NK-92 treated with Interleukin-12 subunit alpha and Interleukin-12 subunit beta, amount 100 ng/mL, for 24 hours (cell line): ENCODE results near the gene APPL1.

Experiments
- DNase-seq: peaks from one replicate; lab custom pipeline; 2025; lab: John Stamatoyannopoulos, UW

Gene APPL1

GRCh38 chr3:57227204-57227929 is at the start of gene APPL1:
APPL1 (plus strand) TSS chr3:57227729; CDS start chr3:57227884, 155 bp downstream.
- peak; percentile 81 for DNase-seq

GRCh38 chr3:57179580-57180410 is 47.7 kb upstream of the APPL1 start:
- no peak for DNase-seq

GRCh38 chr3:57184526-57184925 is 43.0 kb upstream of the APPL1 start:
- DNase-seq: no peak

GRCh38 chr3:57192028-57192427 is 35.5 kb upstream of the APPL1 start:
- no peak for DNase-seq

GRCh38 chr3:57194641-57195040 is 32.9 kb upstream of the APPL1 start:
- DNase-seq: no peak

GRCh38 chr3:57199895-57200297 is 27.6 kb upstream of the APPL1 start, which contains the start of gene HESX1:
HESX1 (minus strand) TSS chr3:57199978; CDS start chr3:57199918, 60 bp downstream.
- DNase-seq: no peak

GRCh38 chr3:57206423-57206822 is 21.1 kb upstream of the APPL1 start:
- DNase-seq: no peak

GRCh38 chr3:57221883-57222282 is 5.6 kb upstream of the APPL1 start:
- no peak for DNase-seq

- DNase-seq: no peak
Observed at GRCh38 chr3:57224856-57225255, 2.7 kb upstream of the APPL1 start.

GRCh38 chr3:57226176-57226575 is 1.4 kb upstream of the APPL1 start:
- no peak for DNase-seq

GRCh38 chr3:57227930-57228751 is 612 bp downstream of the APPL1 start:
- peak; percentile 45 for DNase-seq

- DNase-seq: no peak
Observed at GRCh38 chr3:57230006-57230405, 2.5 kb downstream of the APPL1 start.

- no peak for DNase-seq
Observed at GRCh38 chr3:57233799-57234198, 6.3 kb downstream of the APPL1 start.

- DNase-seq: no peak
Observed at GRCh38 chr3:57234613-57235575, 7.4 kb downstream of the APPL1 start.

- no peak for DNase-seq
Observed at GRCh38 chr3:57244946-57245345, 17.4 kb downstream of the APPL1 start.

GRCh38 chr3:57252404-57252803 is 24.9 kb downstream of the APPL1 start:
- DNase-seq: no peak

GRCh38 chr3:57256844-57257243 is 29.3 kb downstream of the APPL1 start:
- no peak for DNase-seq

- no peak for DNase-seq
Observed at GRCh38 chr3:57257678-57258077, 30.1 kb downstream of the APPL1 start.

GRCh38 chr3:57261119-57261518 is 33.6 kb downstream of the APPL1 start:
- no peak for DNase-seq

- no peak for DNase-seq
Observed at GRCh38 chr3:57261929-57262328, 34.4 kb downstream of the APPL1 start.

GRCh38 chr3:57268416-57268815 is 40.9 kb downstream of the APPL1 start:
- DNase-seq: no peak
